Activated T-helper 9 cell treated with anti-CD3 and anti-CD28 coated beads, Interleukin-2, amount 50 U/mL, for 16 hours (primary cell): ENCODE measurements around the gene CXXC4.

Experiments
- DNase-seq: peaks from one replicate; pipeline ENCODE4 v3.0.0-alpha.2; 2020; ENCODE audit warnings: low read depth

CXXC4 gene

DNA sequence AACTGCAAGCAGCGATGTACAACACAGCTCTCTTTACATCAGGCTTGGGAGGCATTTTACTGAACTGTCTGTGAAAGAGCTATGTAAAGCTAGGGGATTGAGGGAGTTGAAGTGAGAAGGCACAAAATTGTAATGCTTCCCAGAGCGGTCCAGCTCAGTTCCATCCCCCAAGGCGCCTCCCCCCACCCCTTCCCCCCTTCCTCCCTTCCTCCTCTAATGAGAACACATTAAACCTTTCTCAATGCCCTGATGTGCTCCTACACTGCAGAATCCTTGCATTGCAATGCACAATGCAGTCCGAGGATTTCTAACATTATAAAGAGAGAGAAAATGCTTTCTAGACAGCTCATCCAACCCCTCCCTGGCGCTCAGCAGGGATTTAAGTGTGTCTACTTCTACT lies 73.9 kb downstream of the CXXC4 start:
- DNase-seq = no peak
